ENCODE results near the gene JADE3. TPM values are rescaled to one million over a fixed set of nuclear protein-coding genes. Genes with fewer than 3 reads are reported as not detected.

Gene JADE3
- total RNA-seq, 4 donors from 2014 or later: 2.0 to 10.9 (median 2.9) TPM

- peaks cover 0 to 4% (median 0%) of the 10 kb centered on the region in 3 donors for H3K9me3 ChIP-seq
- H3K27ac ChIP-seq: no peak overlapping the region
- DNase-seq (peak in 1 of 2 donors; percentile 16), ATAC-seq (peak in 1 of 2 donors; percentile 41)
- no peaks in the 10 kb centered on the region for H3K4me1 ChIP-seq
- H3K4me3 ChIP-seq: no peak overlapping the region
- intact Hi-C loops (cut with DNase I; ENCODE audit: low total_unique reads): loop anchor here (1.0 to 2.0 kb wide), 2 partner anchors 74 to 219 kb away; partner anchors contain the start of gene SLC9A7
- TF ChIP-seq POLR2A (IDR thresholded peaks at IDR 0.05) (no peak), CTCF (IDR thresholded peaks at IDR 0.05 in 4 of 5, conservative IDR thresholded peaks at IDR 0.05 in 1 of 5) (peak; percentile 16 to 60 (median 38))
- H3K36me3 ChIP-seq: no peaks in the 10 kb centered on the region
- in situ Hi-C loops (cut with MboI; ENCODE audit: low sequenced_read_pairs in 4 of 4): no loop called here
- no peaks in the 10 kb centered on the region for H3K27me3 ChIP-seq
Measured at GRCh38 chrX:46978341-46979291, 66.4 kb downstream of the JADE3 start.

- no peaks in the 10 kb centered on the region for H3K36me3 ChIP-seq
- no peaks in the 10 kb centered on the region for H3K4me1 ChIP-seq
- H3K4me3 ChIP-seq: no peak overlapping the region
- ATAC-seq (no peak), DNase-seq (no peak)
- no peak for TF ChIP-seq CTCF (IDR thresholded peaks at IDR 0.05 in 4 of 5, conservative IDR thresholded peaks at IDR 0.05 in 1 of 5)
- no peak for TF ChIP-seq POLR2A (IDR thresholded peaks at IDR 0.05)
- H3K9me3 ChIP-seq: peaks cover 0 to 7% (median 0%) of the 10 kb centered on the region in 3 donors
- intact Hi-C loops (cut with DNase I; ENCODE audit: low total_unique reads) (no loop called here), in situ Hi-C loops (cut with MboI; ENCODE audit: low sequenced_read_pairs in 4 of 4) (no loop called here)
- no peaks in the 10 kb centered on the region for H3K27me3 ChIP-seq
- H3K27ac ChIP-seq: no peak overlapping the region
Measured at GRCh38 chrX:46984705-46985104, 72.5 kb downstream of the JADE3 start.

- in situ Hi-C loops (cut with MboI; ENCODE audit: low sequenced_read_pairs in 4 of 4): no loop called here
Measured at GRCh38 chrX:46989548-46989947, 77.3 kb downstream of the JADE3 start.

GRCh38 chrX:46991664-46992063 is 79.4 kb downstream of the JADE3 start:
- Histone ChIP-seq H3K27me3 (no peaks in the 10 kb centered on the region), H3K4me1 (no peaks in the 10 kb centered on the region), H3K27ac (no peak overlapping the region), H3K36me3 (no peaks in the 10 kb centered on the region), H3K9me3 (no peaks in the 10 kb centered on the region), H3K4me3 (no peak overlapping the region)
- intact Hi-C loops (cut with DNase I; ENCODE audit: low total_unique reads) (no loop called here), in situ Hi-C loops (cut with MboI; ENCODE audit: low sequenced_read_pairs in 4 of 4) (no loop called here)
- ATAC-seq (no peak), DNase-seq (no peak)
- TF ChIP-seq CTCF (IDR thresholded peaks at IDR 0.05 in 4 of 5, conservative IDR thresholded peaks at IDR 0.05 in 1 of 5) (no peak), POLR2A (IDR thresholded peaks at IDR 0.05) (no peak)

More at GRCh38 chrX:46989548-46989947, 77.3 kb downstream of the JADE3 start:
- H3K36me3 ChIP-seq: no peaks in the 10 kb centered on the region
- no peaks in the 10 kb centered on the region for H3K27me3 ChIP-seq
- no peaks in the 10 kb centered on the region for H3K9me3 ChIP-seq
- no peak overlapping the region for H3K27ac ChIP-seq
- intact Hi-C loops (cut with DNase I; ENCODE audit: low total_unique reads): no loop called here
- TF ChIP-seq CTCF (IDR thresholded peaks at IDR 0.05 in 4 of 5, conservative IDR thresholded peaks at IDR 0.05 in 1 of 5) (no peak), POLR2A (IDR thresholded peaks at IDR 0.05) (no peak)
- ATAC-seq (no peak), DNase-seq (no peak)
- no peaks in the 10 kb centered on the region for H3K4me1 ChIP-seq
- no peak overlapping the region for H3K4me3 ChIP-seq
